Liver (tissue), 10 donors: ENCODE results near the gene PCNP. TPM values are rescaled to one million over a fixed set of nuclear protein-coding genes. Genes with fewer than 3 reads are reported as not detected.

Source experiments
- DNase-seq: peaks from one replicate; pipeline ENCODE4 v3.0.0-alpha.2; 2017; ENCODE audit warnings: low spot score
- H3K27ac ChIP-seq, 2 donors: one replicate each; pipeline ENCODE4 v1.7.0; 2013; ENCODE audit warnings: inconsistent platforms in 2 of 2, low read length in 2 of 2, control low read depth in 1 of 2, low read depth in 1 of 2, mild to moderate bottlenecking in 1 of 2
- H3K27me3 ChIP-seq, 4 donors: one replicate each; pipeline versions ENCODE4 v1.6.1 to v1.7.0; 2013; ENCODE audit warnings: low read length in 3 of 4, inconsistent platforms in 1 of 4, mild to moderate bottlenecking in 1 of 4, moderate library complexity in 1 of 4; ENCODE audit not compliant: control insufficient read depth in 4 of 4, insufficient read depth in 4 of 4
- H3K36me3 ChIP-seq, 4 donors: one replicate each; pipeline versions ENCODE4 v1.6.1 to v1.7.0; 2013; ENCODE audit warnings: low read length in 3 of 4, mild to moderate bottlenecking in 3 of 4, low read depth in 1 of 4, moderate library complexity in 1 of 4; ENCODE audit not compliant: control insufficient read depth in 4 of 4, insufficient read depth in 3 of 4
- H3K4me1 ChIP-seq, 4 donors: one replicate each; pipeline versions ENCODE4 v1.6.1 to v1.7.0; 2013; ENCODE audit warnings: low read length in 3 of 4, mild to moderate bottlenecking in 3 of 4, moderate library complexity in 1 of 4; ENCODE audit not compliant: control insufficient read depth in 4 of 4, insufficient read depth in 4 of 4
- H3K4me3 ChIP-seq, 3 donors: one replicate each; pipeline versions ENCODE4 v1.6.1 to v1.7.0; 2013; ENCODE audit warnings: low read length in 3 of 3, control low read depth in 1 of 3, low read depth in 1 of 3, mild to moderate bottlenecking in 1 of 3
- H3K9ac ChIP-seq, 2 donors: one replicate each; pipeline ENCODE4 v1.7.0; 2013; ENCODE audit warnings: low read length in 2 of 2, mild to moderate bottlenecking in 2 of 2, moderate library complexity in 2 of 2, control low read depth in 1 of 2, low read depth in 1 of 2
- H3K9me3 ChIP-seq, 4 donors: one replicate each; pipeline versions ENCODE4 v1.6.1 to v1.7.0; 2013; ENCODE audit warnings: low read length in 3 of 4; ENCODE audit not compliant: control insufficient read depth in 4 of 4
- ATF3 ChIP-seq: IDR thresholded peaks from 2 replicates; pipeline ENCODE4 v1.6.1; 2016; ENCODE audit warnings: antibody characterized with exemption
- EGR1 ChIP-seq, 2 donors: IDR thresholded peaks; 2 replicates each; pipeline ENCODE4 v1.6.1; 2016 to 2018; ENCODE audit warnings: antibody characterized with exemption in 2 of 2, low read depth in 2 of 2
- FOXA1 ChIP-seq: IDR thresholded peaks from 2 replicates; pipeline ENCODE4 v1.6.1; 2016; ENCODE audit warnings: antibody characterized with exemption
- FOXA2 ChIP-seq: IDR thresholded peaks from 2 replicates; pipeline ENCODE4 v1.6.1; 2016; ENCODE audit warnings: antibody characterized with exemption
- GABPA ChIP-seq, 2 donors: IDR thresholded peaks in 1 of 2; conservative IDR thresholded peaks in 1 of 2; 2 replicates each; pipeline ENCODE4 v1.6.1; 2016; ENCODE audit warnings: antibody characterized with exemption in 2 of 2, mild to moderate bottlenecking in 1 of 2, moderate library complexity in 1 of 2
- HNF4A ChIP-seq, 2 donors: conservative IDR thresholded peaks; 2 replicates each; pipeline ENCODE4 v1.6.1; 2016; ENCODE audit warnings: antibody characterized with exemption in 2 of 2, mild to moderate bottlenecking in 2 of 2
- HNF4G ChIP-seq: IDR thresholded peaks from 2 replicates; pipeline ENCODE4 v1.6.1; 2016; ENCODE audit warnings: antibody characterized with exemption
- NR2F2 ChIP-seq: IDR thresholded peaks from 2 replicates; pipeline ENCODE4 v1.6.1; 2016; ENCODE audit warnings: antibody characterized with exemption
- RAD21 ChIP-seq, 2 donors: IDR thresholded peaks; 2 replicates each; pipeline ENCODE4 v1.6.1; 2016; ENCODE audit warnings: antibody characterized with exemption in 2 of 2, mild to moderate bottlenecking in 2 of 2
- RXRA ChIP-seq, 2 donors: IDR thresholded peaks; 2 replicates each; pipeline ENCODE4 v1.6.1; 2017 to 2018; ENCODE audit warnings: antibody characterized with exemption in 2 of 2, mild to moderate bottlenecking in 1 of 2
- SP1 ChIP-seq: IDR thresholded peaks from 2 replicates; pipeline ENCODE4 v1.6.1; 2018; ENCODE audit warnings: antibody characterized with exemption, mild to moderate bottlenecking
- TAF1 ChIP-seq: conservative IDR thresholded peaks from 2 replicates; pipeline ENCODE4 v1.6.1; 2016; ENCODE audit warnings: antibody characterized with exemption, mild to moderate bottlenecking
- YY1 ChIP-seq: IDR thresholded peaks from 2 replicates; pipeline ENCODE4 v1.6.1; 2016; ENCODE audit warnings: antibody characterized with exemption, mild to moderate bottlenecking
- ZBTB33 ChIP-seq: IDR thresholded peaks from 2 replicates; pipeline ENCODE4 v1.6.1; 2016; ENCODE audit warnings: antibody characterized with exemption
- WGBS: extraction: QIAGEN DNeasy Blood & Tissue Kit; methylation state at CpG from one replicate; pipeline ENCODE4 v1.1.7; 2013; 5-methylcytosine and 5-hydroxymethylcytosine counted together
- polyA plus RNA-seq, 2 donors: library from polyadenylated mRNA; stranded (reverse) in 1 of 2; unstranded in 1 of 2; fragments of 200-250 nt in 1 of 2; fragments of >200 nt in 1 of 2; fragmentation: Nextera tagmentation in 1 of 2; extraction: Ambion mirVana in 1 of 2; gene quantifications; one replicate each; pipeline versions ENCODE4 v1.2.1 to v1.2.3, GENCODE V29; 2013 to 2015
- small RNA-seq: library from RNA; depleted of rRNA; stranded (forward); fragments of <200 nt; gene quantifications from one replicate; pipeline ENCODE3, GENCODE V24; 2014
- total RNA-seq, 2 donors: library from RNA; depleted of rRNA; stranded (reverse); fragments of >200 nt; gene quantifications; one replicate each; pipeline ENCODE4 v1.2.3, GENCODE V29; 2014
- TF ChIP-seq, protein P1 (sequence below): fragments of 150-350 bp; IDR thresholded peaks from 2 replicates; pipeline ENCODE4 v1.5.1; 2017; ENCODE audit warnings: improper control_type of control experiment, low read depth, low read length; ENCODE audit not compliant: missing input control
- TF ChIP-seq, protein P2 (sequence below): IDR thresholded peaks from 2 replicates; pipeline ENCODE4 v1.6.1; 2016; ENCODE audit warnings: antibody characterized with exemption
- TF ChIP-seq, protein P3 (sequence below): IDR thresholded peaks from 2 replicates; pipeline ENCODE4 v1.6.1; 2016; ENCODE audit warnings: antibody characterized with exemption, mild to moderate bottlenecking
- donor health status: healthy.
- donor health status: healthy.
- donor health status: healthy.
- donor health status: healthy.
- donor health status: healthy.

PCNP gene
- total and polyA plus RNA-seq, 4 donors: 28.2 to 59.3 (median 34.5) TPM

- TF ChIP-seq, protein P1, sequence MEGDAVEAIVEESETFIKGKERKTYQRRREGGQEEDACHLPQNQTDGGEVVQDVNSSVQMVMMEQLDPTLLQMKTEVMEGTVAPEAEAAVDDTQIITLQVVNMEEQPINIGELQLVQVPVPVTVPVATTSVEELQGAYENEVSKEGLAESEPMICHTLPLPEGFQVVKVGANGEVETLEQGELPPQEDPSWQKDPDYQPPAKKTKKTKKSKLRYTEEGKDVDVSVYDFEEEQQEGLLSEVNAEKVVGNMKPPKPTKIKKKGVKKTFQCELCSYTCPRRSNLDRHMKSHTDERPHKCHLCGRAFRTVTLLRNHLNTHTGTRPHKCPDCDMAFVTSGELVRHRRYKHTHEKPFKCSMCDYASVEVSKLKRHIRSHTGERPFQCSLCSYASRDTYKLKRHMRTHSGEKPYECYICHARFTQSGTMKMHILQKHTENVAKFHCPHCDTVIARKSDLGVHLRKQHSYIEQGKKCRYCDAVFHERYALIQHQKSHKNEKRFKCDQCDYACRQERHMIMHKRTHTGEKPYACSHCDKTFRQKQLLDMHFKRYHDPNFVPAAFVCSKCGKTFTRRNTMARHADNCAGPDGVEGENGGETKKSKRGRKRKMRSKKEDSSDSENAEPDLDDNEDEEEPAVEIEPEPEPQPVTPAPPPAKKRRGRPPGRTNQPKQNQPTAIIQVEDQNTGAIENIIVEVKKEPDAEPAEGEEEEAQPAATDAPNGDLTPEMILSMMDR: no peak
- TF ChIP-seq YY1 (no peak), HNF4G (no peak), ZBTB33 (no peak), EGR1 (IDR thresholded peaks at IDR 0.05; ENCODE audit: low read depth in 2 of 2) (no peak), RAD21 (IDR thresholded peaks at IDR 0.05) (no peak), TAF1 (no peak), ATF3 (no peak), SP1 (no peak), RXRA (IDR thresholded peaks at IDR 0.05) (no peak), NR2F2 (no peak), HNF4A (conservative IDR thresholded peaks at IDR 0.05) (no peak), FOXA1 (no peak), GABPA (IDR thresholded peaks at IDR 0.05 in 1 of 2, conservative IDR thresholded peaks at IDR 0.05 in 1 of 2) (no peak), FOXA2 (no peak)
- TF ChIP-seq, protein P2, sequence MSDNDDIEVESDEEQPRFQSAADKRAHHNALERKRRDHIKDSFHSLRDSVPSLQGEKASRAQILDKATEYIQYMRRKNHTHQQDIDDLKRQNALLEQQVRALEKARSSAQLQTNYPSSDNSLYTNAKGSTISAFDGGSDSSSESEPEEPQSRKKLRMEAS: no peak
- TF ChIP-seq, protein P3, sequence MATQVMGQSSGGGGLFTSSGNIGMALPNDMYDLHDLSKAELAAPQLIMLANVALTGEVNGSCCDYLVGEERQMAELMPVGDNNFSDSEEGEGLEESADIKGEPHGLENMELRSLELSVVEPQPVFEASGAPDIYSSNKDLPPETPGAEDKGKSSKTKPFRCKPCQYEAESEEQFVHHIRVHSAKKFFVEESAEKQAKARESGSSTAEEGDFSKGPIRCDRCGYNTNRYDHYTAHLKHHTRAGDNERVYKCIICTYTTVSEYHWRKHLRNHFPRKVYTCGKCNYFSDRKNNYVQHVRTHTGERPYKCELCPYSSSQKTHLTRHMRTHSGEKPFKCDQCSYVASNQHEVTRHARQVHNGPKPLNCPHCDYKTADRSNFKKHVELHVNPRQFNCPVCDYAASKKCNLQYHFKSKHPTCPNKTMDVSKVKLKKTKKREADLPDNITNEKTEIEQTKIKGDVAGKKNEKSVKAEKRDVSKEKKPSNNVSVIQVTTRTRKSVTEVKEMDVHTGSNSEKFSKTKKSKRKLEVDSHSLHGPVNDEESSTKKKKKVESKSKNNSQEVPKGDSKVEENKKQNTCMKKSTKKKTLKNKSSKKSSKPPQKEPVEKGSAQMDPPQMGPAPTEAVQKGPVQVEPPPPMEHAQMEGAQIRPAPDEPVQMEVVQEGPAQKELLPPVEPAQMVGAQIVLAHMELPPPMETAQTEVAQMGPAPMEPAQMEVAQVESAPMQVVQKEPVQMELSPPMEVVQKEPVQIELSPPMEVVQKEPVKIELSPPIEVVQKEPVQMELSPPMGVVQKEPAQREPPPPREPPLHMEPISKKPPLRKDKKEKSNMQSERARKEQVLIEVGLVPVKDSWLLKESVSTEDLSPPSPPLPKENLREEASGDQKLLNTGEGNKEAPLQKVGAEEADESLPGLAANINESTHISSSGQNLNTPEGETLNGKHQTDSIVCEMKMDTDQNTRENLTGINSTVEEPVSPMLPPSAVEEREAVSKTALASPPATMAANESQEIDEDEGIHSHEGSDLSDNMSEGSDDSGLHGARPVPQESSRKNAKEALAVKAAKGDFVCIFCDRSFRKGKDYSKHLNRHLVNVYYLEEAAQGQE: no peak
- no peak overlapping the region for H3K27ac ChIP-seq
- no peaks in the 10 kb centered on the region for H3K4me1 ChIP-seq
- H3K36me3 ChIP-seq: peaks cover 0 to 2% (median 2%) of the 10 kb centered on the region in 4 donors
- no peaks in the 10 kb centered on the region for H3K9me3 ChIP-seq
- no peak overlapping the region for H3K9ac ChIP-seq
- 94% methylated on average over 8 of the region's 8 CpGs for WGBS
- H3K27me3 ChIP-seq: no peaks in the 10 kb centered on the region
- H3K4me3 ChIP-seq: no peak overlapping the region
- DNase-seq: no peak
Observed at GRCh38 chr3:101643009-101643844, 69.2 kb downstream of the PCNP start.

Small RNA genes within 50 kb of the gene (small RNA-seq; reads per million reads assigned to genes)
- gene RF00019 (not detected), gene RNU6-1256P (not detected)

Other genes with a start within 250 kb of the PCNP start
- 10 to 100 TPM in 1 of 2 donors, 1 to 10 TPM in 1; 9.7 to 18.5 TPM for gene SENP7, start 61.0 kb upstream of the PCNP start, total RNA-seq
- 1 to 10 TPM; 1.9 to 3.9 TPM for gene SENP7, start 61.0 kb upstream of the PCNP start, polyA plus RNA-seq
- gene TRMT10C, start 12.3 kb upstream of the PCNP start, total RNA-seq: 10 to 100 TPM; 12.6 to 18.1 TPM
- gene TRMT10C, start 12.3 kb upstream of the PCNP start, polyA plus RNA-seq: 10 to 100 TPM; 14.9 to 30.3 TPM
- gene ZBTB11, start 103.0 kb downstream of the PCNP start, total RNA-seq: 10 to 100 TPM; 14.6 to 18.7 TPM
- gene ZBTB11, start 103.0 kb downstream of the PCNP start, polyA plus RNA-seq: 1 to 10 TPM; 3.8 to 3.9 TPM
- gene RPL24, start 112.5 kb downstream of the PCNP start, total RNA-seq: 100 to 1,000 TPM; 345 to 761 TPM
- 100 to 1,000 TPM; 216 to 499 TPM for gene RPL24, start 112.5 kb downstream of the PCNP start, polyA plus RNA-seq
- gene CEP97, start 150.4 kb downstream of the PCNP start, total RNA-seq: 1 to 10 TPM; 3.3 to 8.3 TPM
- gene CEP97, start 150.4 kb downstream of the PCNP start, polyA plus RNA-seq: under 1 TPM; 0.57 to 0.78 TPM
- 1 to 10 TPM; 2.2 to 2.7 TPM for gene NXPE3, start 205.0 kb downstream of the PCNP start, total RNA-seq
- 1 to 10 TPM; 1.1 to 1.2 TPM for gene NXPE3, start 205.0 kb downstream of the PCNP start, polyA plus RNA-seq